Measurements from ENCODE around the gene MRTFA.
A peak's percentile ranks its signal among the peaks of the same experiment; 100 is the strongest.

MRTFA gene

GRCh38 chr22:40524392-40525249 lies 111.9 kb downstream of the MRTFA start:
- Histone ChIP-seq H3K4me3 (replicated peaks; ENCODE audit: low read depth, low read length) (no peak overlapping the region), H3K36me3 (ENCODE audit: control insufficient read depth, insufficient read depth, low read length) (no peaks in the 10 kb centered on the region; the same call in none of the 2 replicates), H3K27me3 (replicated peaks; ENCODE audit: control insufficient read depth, insufficient read depth, low read length) (no peaks in the 10 kb centered on the region)
- TF ChIP-seq CTCF (IDR thresholded peaks at IDR 0.05; ENCODE audit: insufficient read depth, low read length, poor library complexity, severe bottlenecking): peak; percentile 30
- DNase-seq (ENCODE audit: extremely low read depth, insufficient read length): no peak

GRCh38 chr22:40522141-40522540 lies 114.4 kb downstream of the MRTFA start:
- TF ChIP-seq CTCF (IDR thresholded peaks at IDR 0.05; ENCODE audit: insufficient read depth, low read length, poor library complexity, severe bottlenecking): no peak
- no peak for DNase-seq (ENCODE audit: extremely low read depth, insufficient read length)
- H3K36me3 ChIP-seq (ENCODE audit: control insufficient read depth, insufficient read depth, low read length): no peaks in the 10 kb centered on the region; the same call in 1 of the 2 replicates
- H3K27me3 ChIP-seq (replicated peaks; ENCODE audit: control insufficient read depth, insufficient read depth, low read length): no peaks in the 10 kb centered on the region
- H3K4me3 ChIP-seq (replicated peaks; ENCODE audit: low read depth, low read length): no peak overlapping the region

GRCh38 chr22:40521046-40521445 lies 115.5 kb downstream of the MRTFA start:
- H3K27me3 ChIP-seq (replicated peaks; ENCODE audit: control insufficient read depth, insufficient read depth, low read length): no peaks in the 10 kb centered on the region
- no peak for TF ChIP-seq CTCF (IDR thresholded peaks at IDR 0.05; ENCODE audit: insufficient read depth, low read length, poor library complexity, severe bottlenecking)
- no peak for DNase-seq (ENCODE audit: extremely low read depth, insufficient read length)
- no peak overlapping the region for H3K4me3 ChIP-seq (replicated peaks; ENCODE audit: low read depth, low read length)
- H3K36me3 ChIP-seq (ENCODE audit: control insufficient read depth, insufficient read depth, low read length): no peaks in the 10 kb centered on the region; the same call in 1 of the 2 replicates

- H3K27me3 ChIP-seq (replicated peaks; ENCODE audit: control insufficient read depth, insufficient read depth, low read length): no peaks in the 10 kb centered on the region
- DNase-seq (ENCODE audit: extremely low read depth, insufficient read length): no peak
Measured at GRCh38 chr22:40520562-40520961, 116.0 kb downstream of the MRTFA start.

GRCh38 chr22:40519948-40520331 lies 116.6 kb downstream of the MRTFA start:
- no peak for TF ChIP-seq CTCF (IDR thresholded peaks at IDR 0.05; ENCODE audit: insufficient read depth, low read length, poor library complexity, severe bottlenecking)
- no peak for DNase-seq (ENCODE audit: extremely low read depth, insufficient read length)
- H3K36me3 ChIP-seq (ENCODE audit: control insufficient read depth, insufficient read depth, low read length): no peaks in the 10 kb centered on the region; the same call in 1 of the 2 replicates
- H3K4me3 ChIP-seq (replicated peaks; ENCODE audit: low read depth, low read length): no peak overlapping the region
- no peaks in the 10 kb centered on the region for H3K27me3 ChIP-seq (replicated peaks; ENCODE audit: control insufficient read depth, insufficient read depth, low read length)

More at GRCh38 chr22:40520562-40520961, 116.0 kb downstream of the MRTFA start:
- no peak for TF ChIP-seq CTCF (IDR thresholded peaks at IDR 0.05; ENCODE audit: insufficient read depth, low read length, poor library complexity, severe bottlenecking)
- Histone ChIP-seq H3K4me3 (replicated peaks; ENCODE audit: low read depth, low read length) (no peak overlapping the region), H3K36me3 (ENCODE audit: control insufficient read depth, insufficient read depth, low read length) (no peaks in the 10 kb centered on the region; the same call in 1 of the 2 replicates)

Measured in GM06990 (cell line).